Smooth muscle cell (in vitro differentiated cells): ENCODE measurements around the gene MMP11. TPM values are rescaled to one million over a fixed set of nuclear protein-coding genes. Genes with fewer than 3 reads are reported as not detected.

Experiments
- DNase-seq: peaks from one replicate; lab custom pipeline; 2025; ENCODE audit not compliant: unreplicated experiment; lab: John Stamatoyannopoulos, UW
- H2AFZ ChIP-seq: fragments of 200-600 bp; sonication (generic); 2 replicates; pipeline ENCODE4 v1.6.0; 2016; ENCODE audit warnings: antibody characterized with exemption, low read depth, mild to moderate bottlenecking
- H3F3A ChIP-seq: fragments of 200-600 bp; sonication (generic); 2 replicates; pipeline ENCODE4 v1.6.0; 2017; ENCODE audit warnings: antibody characterized with exemption, low read depth
- H3K27ac ChIP-seq: fragments of 200-600 bp; sonication (generic); 2 replicates; pipeline ENCODE4 v1.5.1; 2016; ENCODE audit warnings: low read depth, mild to moderate bottlenecking
- H3K27me3 ChIP-seq: fragments of 200-600 bp; sonication (generic); 2 replicates; pipeline ENCODE4 v1.6.1; 2016; ENCODE audit warnings: low read depth, mild to moderate bottlenecking
- H3K36me3 ChIP-seq: fragments of 200-600 bp; sonication (generic); 2 replicates; pipeline ENCODE4 v1.5.1; 2016; ENCODE audit warnings: low read depth
- H3K4me1 ChIP-seq: fragments of 200-600 bp; sonication (generic); 2 replicates; pipeline ENCODE4 v1.5.1; 2016; ENCODE audit warnings: low read depth
- H3K4me2 ChIP-seq: fragments of 200-600 bp; sonication (generic); 2 replicates; pipeline ENCODE4 v1.6.0; 2016; ENCODE audit warnings: mild to moderate bottlenecking
- H3K4me3 ChIP-seq: fragments of 200-600 bp; sonication (generic); 2 replicates; pipeline ENCODE4 v1.5.1; 2016; ENCODE audit warnings: mild to moderate bottlenecking
- H3K79me2 ChIP-seq: fragments of 200-600 bp; sonication (generic); 2 replicates; pipeline ENCODE4 v1.6.0; 2016; ENCODE audit warnings: low read depth, mild to moderate bottlenecking
- H3K9ac ChIP-seq: fragments of 200-600 bp; sonication (generic); 2 replicates; pipeline ENCODE4 v1.6.0; 2016; ENCODE audit warnings: low read depth
- H3K9me3 ChIP-seq: fragments of 200-600 bp; sonication (generic); replicated peaks from 2 replicates; pipeline ENCODE4 v1.5.1; 2016; ENCODE audit warnings: low read depth
- H4K20me1 ChIP-seq: fragments of 200-600 bp; sonication (generic); 2 replicates; pipeline ENCODE4 v1.6.0; 2016; ENCODE audit warnings: low read depth
- CTCF ChIP-seq: fragments of 200-600 bp; sonication (generic); IDR thresholded peaks from 2 replicates; pipeline ENCODE4 v1.5.1; 2017; ENCODE audit warnings: borderline replicate concordance, mild to moderate bottlenecking, antibody characterized with exemption; ENCODE audit not compliant: insufficient read depth, poor library complexity, severe bottlenecking
- WGBS: methylation state at CpG from one replicate; pipeline ENCODE4 v1.1.7; 2016; ENCODE audit warnings: low lambda C conversion rate; 5-methylcytosine and 5-hydroxymethylcytosine counted together
- polyA plus RNA-seq: library from polyadenylated mRNA; unstranded; fragments of >200 nt; fragmentation: Nextera tagmentation; extraction: Ambion mirVana; gene quantifications from 2 replicates; pipeline ENCODE4 v1.2.1, GENCODE V29; 2016
- total RNA-seq: library from RNA; depleted of rRNA; stranded (reverse); fragments of >200 nt; gene quantifications from 2 replicates; pipeline ENCODE4 v1.2.3, GENCODE V29; 2014

MMP11 gene
- total and polyA plus RNA-seq, 2 experiments from 2014 or later: 10.9 to 30.6 TPM

GRCh38 chr22:23791738-23792645 lies 19.3 kb downstream of the MMP11 start:
- Histone ChIP-seq H3K27me3 (no peaks in the 10 kb centered on the region), H3K4me3 (no peak overlapping the region), H3K79me2 (peaks cover 55% of the 10 kb centered on the region), H3K4me1 (peaks cover 8% of the 10 kb centered on the region), H2AFZ (no peak overlapping the region), H3K36me3 (peaks cover 9% of the 10 kb centered on the region), H3K9ac (no peak overlapping the region), H3F3A (no peaks in the 10 kb centered on the region), H3K27ac (no peak overlapping the region), H3K4me2 (peak overlapping the region; percentile 46), H4K20me1 (peaks cover 94% of the 10 kb centered on the region), H3K9me3 (no peaks in the 10 kb centered on the region)
- WGBS: 91% methylated on average over 25 of the region's 25 CpGs
- DNase-seq: no peak
- no peak for TF ChIP-seq CTCF

GRCh38 chr22:23793326-23793725 lies 20.7 kb downstream of the MMP11 start:
- Histone ChIP-seq H3K27me3 (no peaks in the 10 kb centered on the region), H3K27ac (no peak overlapping the region)
- 99% methylated on average over 8 of the region's 8 CpGs for WGBS

GRCh38 chr22:23796461-23796860 lies 23.8 kb downstream of the MMP11 start:
- DNase-seq: no peak
- Histone ChIP-seq H3F3A (no peaks in the 10 kb centered on the region), H3K36me3 (peaks cover 18% of the 10 kb centered on the region), H3K4me3 (no peak overlapping the region), H2AFZ (no peak overlapping the region), H3K27ac (no peak overlapping the region), H3K79me2 (peaks cover 13% of the 10 kb centered on the region), H3K9me3 (no peaks in the 10 kb centered on the region), H4K20me1 (peaks cover 87% of the 10 kb centered on the region), H3K4me2 (no peak overlapping the region), H3K4me1 (no peaks in the 10 kb centered on the region), H3K27me3 (no peaks in the 10 kb centered on the region), H3K9ac (no peak overlapping the region)
- no peak for TF ChIP-seq CTCF
- WGBS: 65% methylated on average over 5 of the region's 5 CpGs

More at GRCh38 chr22:23793326-23793725, 20.7 kb downstream of the MMP11 start:
- Histone ChIP-seq H3K9me3 (no peaks in the 10 kb centered on the region), H4K20me1 (peaks cover 91% of the 10 kb centered on the region), H3K4me1 (peaks cover under 1% of the 10 kb centered on the region), H3F3A (no peaks in the 10 kb centered on the region), H3K36me3 (peaks cover 9% of the 10 kb centered on the region), H3K4me2 (no peak overlapping the region), H3K9ac (no peak overlapping the region), H3K4me3 (no peak overlapping the region), H3K79me2 (peaks cover 45% of the 10 kb centered on the region), H2AFZ (no peak overlapping the region)
- no peak for DNase-seq
- no peak for TF ChIP-seq CTCF
